Measurements from ENCODE around the gene RSPH6A. TPM values are rescaled to one million over a fixed set of nuclear protein-coding genes. Genes with fewer than 3 reads are reported as not detected.

The RSPH6A gene
- total and polyA plus RNA-seq, 2 of the 13 experiments (the other 11 are each of a cell fraction or from before 2014, with no cell fraction given): 0.07 TPM; not detected in 1

GRCh38 chr19:45822716-45823115 is 7.6 kb upstream of the RSPH6A start (continued):
- TF ChIP-seq GRHL1 (CRISPR knock-in tag; conservative IDR thresholded peaks at IDR 0.05) (no peak), ZNF879 (CRISPR knock-in tag; IDR thresholded peaks at IDR 0.05) (no peak)

- H3K9ac ChIP-seq (ENCODE audit: insufficient read depth, low read depth, low read length): no peak overlapping the region
Observed at GRCh38 chr19:45821570-45821969, 6.5 kb upstream of the RSPH6A start.

More at GRCh38 chr19:45821570-45821969, 6.5 kb upstream of the RSPH6A start:
- Histone ChIP-seq H3K4me3 (replicated peaks in 1 of 3; ENCODE audit: insufficient read depth in 1 of 3, low read depth in 2 of 3, low read length in 3 of 3) (no peak overlapping the region), H3K27me3 (ENCODE audit: control insufficient read depth in 1 of 2, insufficient read depth in 2 of 2, low read length in 2 of 2) (no peaks in the 10 kb centered on the region), H2AFZ (ENCODE audit: low read length) (no peak overlapping the region), H3K36me3 (replicated peaks in 1 of 2; ENCODE audit: control insufficient read depth in 1 of 2, insufficient read depth in 2 of 2, low read length in 2 of 2) (peaks cover 22 to 51% of the 10 kb centered on the region in 2 experiments), H3K4me1 (ENCODE audit: insufficient read depth, low read length) (no peaks in the 10 kb centered on the region), H3K9me3 (ENCODE audit: low read length) (no peaks in the 10 kb centered on the region), H3K27ac (ENCODE audit: extremely low read length, insufficient read depth, low read length) (no peak overlapping the region), H3K4me2 (ENCODE audit: low read depth, low read length) (no peak overlapping the region), H3K79me2 (ENCODE audit: insufficient read depth, low read length) (no peaks in the 10 kb centered on the region), H4K20me1 (ENCODE audit: insufficient read depth, low read length) (no peaks in the 10 kb centered on the region)
- intact Hi-C loops (cut with micrococcal nuclease; ENCODE audit: unreplicated experiment) (no loop called here), in situ Hi-C loops (cut with HindIII; ENCODE audit: extremely low pct_ligation_motif_present, low pct_unique_long_range_greater_than_20kb) (no loop called here)
- 70% methylated on average over 4 of the region's 10 CpGs for WGBS (ENCODE audit: low lambda C conversion rate)
- DNase-seq (ENCODE audit: low spot score): no peak
- FAIRE-seq: no peak
- ChIA-PET POLR2A (no interaction called here), CTCF (ENCODE audit: low intra/inter-chr PET ratio, low total read pairs) (interaction anchor here (0.6 kb wide), 1 partner anchor 196 kb away, joined by 3 read pairs; no protein-coding TSS in a partner anchor)
- ATAC-seq: no peak
- no TSS peak for BruUV-seq (replicated peaks)
- peak in 1 of 2 experiments; percentile 15; a peak in 1 of 4 replicates for TF ChIP-seq POLR2A (IDR thresholded peaks at IDR 0.05; ENCODE audit: insufficient read depth in 1 of 2, low read depth in 2 of 2, low read length in 2 of 2)
- TF ChIP-seq AGO2 (optimal IDR thresholded peaks at IDR 0.05; ENCODE audit: low read depth, low read length): peak; percentile 70
- TF ChIP-seq RBFOX2 (IDR thresholded peaks at IDR 0.05; ENCODE audit: low read depth, low read length): 0 out of 2 replicates have a peak, but pooled peaks have one; percentile 16
- TF ChIP-seq ATF2 (CRISPR knock-in tag; IDR thresholded peaks at IDR 0.05): no peak
- peak; percentile 19 for TF ChIP-seq RBM22 (optimal IDR thresholded peaks at IDR 0.05; ENCODE audit: low read length)

Data from HepG2 (cell line).